Endothelial cell of umbilical vein (primary cell): ENCODE measurements around the gene MPPE1.

Source experiments
- CTCF ChIP-seq, 2 donors: IDR thresholded peaks; 1 replicate in 1 of 2; 2 replicates in 1 of 2; pipeline ENCODE4 v1.5.1; 2011; ENCODE audit warnings: low read length in 2 of 2, mild to moderate bottlenecking in 2 of 2, moderate library complexity in 2 of 2, control low read depth in 1 of 2, inconsistent platforms in 1 of 2, low read depth in 1 of 2; ENCODE audit not compliant: insufficient read depth in 1 of 2; ENCODE audit errors: extremely low read depth in 1 of 2
- EZH2 ChIP-seq: IDR thresholded peaks from 2 replicates; pipeline ENCODE4 v1.6.1; 2012; ENCODE audit warnings: borderline replicate concordance, low read depth, mild to moderate bottlenecking, moderate library complexity, low read length, inconsistent platforms; ENCODE audit not compliant: severe bottlenecking
- JUN ChIP-seq: IDR thresholded peaks from 2 replicates; pipeline ENCODE4 v1.6.1; 2011; ENCODE audit warnings: borderline replicate concordance, low read depth; ENCODE audit not compliant: insufficient read length, insufficient read depth
- MAX ChIP-seq: IDR thresholded peaks from 2 replicates; pipeline ENCODE4 v1.6.1; 2011; ENCODE audit not compliant: insufficient read depth, insufficient read length
- MYC ChIP-seq: IDR thresholded peaks from one replicate; pipeline ENCODE4 v1.6.1; 2011; ENCODE audit warnings: mild to moderate bottlenecking, low read depth, low read length
- POLR2A ChIP-seq: IDR thresholded peaks from 2 replicates; pipeline ENCODE4 v1.6.1; 2012; ENCODE audit warnings: low read depth, mild to moderate bottlenecking, control low read depth, low read length
- POLR2AphosphoS5 ChIP-seq: IDR thresholded peaks from 2 replicates; pipeline ENCODE4 v1.6.1; 2012; ENCODE audit warnings: low read depth, mild to moderate bottlenecking, control low read depth, low read length, moderate library complexity; ENCODE audit not compliant: insufficient read depth

GRCh38 chr18:11866329-11866728 is 41.8 kb downstream of the MPPE1 start:
- no peak for TF ChIP-seq POLR2AphosphoS5
- TF ChIP-seq CTCF (IDR thresholded peaks at IDR 0.05; ENCODE audit: extremely low read depth in 1 of 2, insufficient read depth in 1 of 2, low read depth in 1 of 2, low read length in 2 of 2): no peak
- TF ChIP-seq EZH2: no peak
- no peak for TF ChIP-seq POLR2A
- TF ChIP-seq MYC: no peak
- TF ChIP-seq JUN: no peak
- no peak for TF ChIP-seq MAX
